WTC11 (cell line): ENCODE results near the gene CD247. TPM values are rescaled to one million over a fixed set of nuclear protein-coding genes. Genes with fewer than 3 reads are reported as not detected.

ENCODE experiments used
- ATAC-seq: fragments of 200-7000 bp; cut with Tn5 transposase; 2 replicates; pipeline ENCODE4 v1.10.0; 2021; ENCODE audit warnings: mild to moderate bottlenecking, moderate library complexity
- CTCF ChIA-PET: fragments of 300-600 bp; sonication (Branson Sonifier 250); formaldehyde crosslinking; loops from one replicate; lab custom pipeline; 2021; ENCODE audit warnings: antibody characterized with exemption; lab: Charles Lee
- POLR2A ChIA-PET: fragments of 350-600 bp; sonication (Branson Sonifier 250); formaldehyde crosslinking; loops from one replicate; lab custom pipeline; 2021; ENCODE audit warnings: antibody characterized with exemption; lab: Charles Lee
- DNase-seq: peaks from one replicate; pipeline ENCODE4 v3.0.0; 2021; ENCODE audit warnings: low spot score
- H3K27ac Mint-ChIP-seq: 2 replicates; pipeline ENCODE4 v1.8.0; 2021; ENCODE audit warnings: mixed read lengths
- H3K27me3 Mint-ChIP-seq: 2 replicates; pipeline ENCODE4 v1.8.0; 2021; ENCODE audit warnings: low read depth, mild to moderate bottlenecking, moderate library complexity, mixed read lengths
- H3K36me3 Mint-ChIP-seq: 2 replicates; pipeline ENCODE4 v1.8.0; 2021; ENCODE audit warnings: mixed read lengths
- H3K4me1 Mint-ChIP-seq: 2 replicates; pipeline ENCODE4 v1.8.0; 2022; ENCODE audit warnings: mixed read lengths
- H3K4me3 Mint-ChIP-seq: 2 replicates; pipeline ENCODE4 v1.8.0; 2021; ENCODE audit warnings: mild to moderate bottlenecking, moderate library complexity, mixed read lengths
- H3K9me3 Mint-ChIP-seq: 2 replicates; pipeline ENCODE4 v1.8.0; 2021; ENCODE audit warnings: mixed read lengths
- CBFB ChIP-seq: sonication (generic); formaldehyde crosslinking; IDR thresholded peaks from 2 replicates; pipeline ENCODE4 v1.8.1; 2022; ENCODE audit warnings: mild to moderate bottlenecking, low read depth, missing genetic modification reagents
- CREB1 ChIP-seq: sonication (generic); formaldehyde crosslinking; IDR thresholded peaks from 2 replicates; pipeline ENCODE4 v1.8.0; 2023; ENCODE audit warnings: mild to moderate bottlenecking, missing genetic modification reagents
- ELF4 ChIP-seq: sonication (generic); formaldehyde crosslinking; IDR thresholded peaks from 2 replicates; pipeline ENCODE4 v1.8.1; 2022; ENCODE audit warnings: low read depth, mild to moderate bottlenecking, moderate library complexity, missing genetic modification reagents
- ESRRA ChIP-seq: sonication (generic); formaldehyde crosslinking; IDR thresholded peaks from 2 replicates; pipeline ENCODE4 v1.8.1; 2022; ENCODE audit warnings: mild to moderate bottlenecking, missing genetic modification reagents, borderline replicate concordance
- TCF7 ChIP-seq: sonication (generic); formaldehyde crosslinking; IDR thresholded peaks from 2 replicates; pipeline ENCODE4 v1.8.0; 2022; ENCODE audit warnings: mild to moderate bottlenecking, low read depth, missing genetic modification reagents, moderate library complexity
- TP53 ChIP-seq: sonication (generic); formaldehyde crosslinking; IDR thresholded peaks from 2 replicates; pipeline ENCODE4 v1.8.1; 2023; ENCODE audit warnings: mild to moderate bottlenecking, missing genetic modification reagents
- ZNF121 ChIP-seq: sonication (generic); formaldehyde crosslinking; IDR thresholded peaks from 2 replicates; pipeline ENCODE4 v1.8.0; 2023; ENCODE audit warnings: missing genetic modification reagents
- ZNF263 ChIP-seq: sonication (generic); formaldehyde crosslinking; IDR thresholded peaks from 2 replicates; pipeline ENCODE4 v1.8.1; 2022; ENCODE audit warnings: low read depth, mild to moderate bottlenecking, moderate library complexity, missing genetic modification reagents
- total RNA-seq: library from RNA; stranded (reverse); gene quantifications from 3 replicates; pipeline ENCODE4 v1.2.3, GENCODE V29; 2021
- TF ChIP-seq, protein P1 (sequence below): sonication (generic); formaldehyde crosslinking; IDR thresholded peaks from 2 replicates; pipeline ENCODE4 v1.8.1; 2023; ENCODE audit warnings: mild to moderate bottlenecking, missing genetic modification reagents, moderate library complexity
- TF ChIP-seq, protein P2 (sequence below): fragments of 200-600 bp; IDR thresholded peaks from 2 replicates; pipeline ENCODE4 v1.8.0; 2022; ENCODE audit warnings: antibody characterized with exemption
- TF ChIP-seq, protein P3 (sequence below): sonication (generic); formaldehyde crosslinking; IDR thresholded peaks from 2 replicates; pipeline ENCODE4 v1.8.0; 2023; ENCODE audit warnings: mild to moderate bottlenecking, missing genetic modification reagents
- TF ChIP-seq, protein P4 (sequence below): sonication (generic); formaldehyde crosslinking; IDR thresholded peaks from 2 replicates; pipeline ENCODE4 v1.8.1; 2023; ENCODE audit warnings: mild to moderate bottlenecking, missing genetic modification reagents, moderate library complexity
- TF ChIP-seq, protein P5 (sequence below): sonication (generic); formaldehyde crosslinking; IDR thresholded peaks from 2 replicates; pipeline ENCODE4 v1.8.0; 2022; ENCODE audit warnings: mild to moderate bottlenecking, missing genetic modification reagents
- TF ChIP-seq, protein P6 (sequence below): fragments of 250-450 bp; sonication (Bioruptor Pico); IDR thresholded peaks from 2 replicates; pipeline ENCODE4 v1.8.0; 2021; ENCODE audit warnings: mild to moderate bottlenecking
- TF ChIP-seq, protein P7 (sequence below): sonication (generic); formaldehyde crosslinking; IDR thresholded peaks from 2 replicates; pipeline ENCODE4 v1.8.1; 2022; ENCODE audit warnings: mild to moderate bottlenecking, missing genetic modification reagents, moderate library complexity, borderline replicate concordance

CD247 gene
- total RNA-seq, 1 experiment from 2014 or later: 1.8 TPM

DNA sequence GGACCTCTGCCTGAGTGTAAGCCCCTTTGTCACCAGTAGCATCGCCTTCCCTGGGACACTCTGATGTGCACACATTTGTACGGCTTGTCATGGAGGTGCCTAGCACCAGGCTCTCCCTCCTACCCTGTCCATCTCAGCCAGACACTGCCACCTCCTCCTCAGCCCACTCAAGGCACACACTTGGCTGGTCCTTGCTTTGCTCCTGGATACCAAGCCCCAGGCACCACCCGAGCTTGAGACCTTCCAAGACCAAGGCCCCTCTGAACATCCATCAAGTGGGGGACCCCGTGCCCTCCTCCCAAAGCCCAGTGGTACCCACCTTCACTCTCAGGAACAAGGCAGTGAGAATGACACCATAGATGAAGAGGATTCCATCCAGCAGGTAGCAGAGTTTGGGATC lies 78.0 kb downstream of the CD247 start:
- peaks cover 16% of the 10 kb centered on the region for H3K4me1 Mint-ChIP-seq
- CTCF ChIA-PET: interaction anchor here (0.6 to 3.7 kb wide), 11 partner anchors 9 to 207 kb away, joined by 3 to 21 read pairs (median 4); no protein-coding TSS in a partner anchor
- H3K4me3 Mint-ChIP-seq: no peak overlapping the region; the same call in 1 of the 2 replicates

More for the DNA sequence above, 78.0 kb downstream of the CD247 start:
- H3K27ac Mint-ChIP-seq: no peak overlapping the region
- H3K36me3 Mint-ChIP-seq: no peaks in the 10 kb centered on the region
- no peak for ATAC-seq
- no peak for DNase-seq
- no peak for TF ChIP-seq TCF7 (CRISPR knock-in tag)
- TF ChIP-seq, protein P1, sequence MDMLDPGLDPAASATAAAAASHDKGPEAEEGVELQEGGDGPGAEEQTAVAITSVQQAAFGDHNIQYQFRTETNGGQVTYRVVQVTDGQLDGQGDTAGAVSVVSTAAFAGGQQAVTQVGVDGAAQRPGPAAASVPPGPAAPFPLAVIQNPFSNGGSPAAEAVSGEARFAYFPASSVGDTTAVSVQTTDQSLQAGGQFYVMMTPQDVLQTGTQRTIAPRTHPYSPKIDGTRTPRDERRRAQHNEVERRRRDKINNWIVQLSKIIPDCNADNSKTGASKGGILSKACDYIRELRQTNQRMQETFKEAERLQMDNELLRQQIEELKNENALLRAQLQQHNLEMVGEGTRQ (CRISPR knock-in tag): no peak
- TF ChIP-seq, protein P2, sequence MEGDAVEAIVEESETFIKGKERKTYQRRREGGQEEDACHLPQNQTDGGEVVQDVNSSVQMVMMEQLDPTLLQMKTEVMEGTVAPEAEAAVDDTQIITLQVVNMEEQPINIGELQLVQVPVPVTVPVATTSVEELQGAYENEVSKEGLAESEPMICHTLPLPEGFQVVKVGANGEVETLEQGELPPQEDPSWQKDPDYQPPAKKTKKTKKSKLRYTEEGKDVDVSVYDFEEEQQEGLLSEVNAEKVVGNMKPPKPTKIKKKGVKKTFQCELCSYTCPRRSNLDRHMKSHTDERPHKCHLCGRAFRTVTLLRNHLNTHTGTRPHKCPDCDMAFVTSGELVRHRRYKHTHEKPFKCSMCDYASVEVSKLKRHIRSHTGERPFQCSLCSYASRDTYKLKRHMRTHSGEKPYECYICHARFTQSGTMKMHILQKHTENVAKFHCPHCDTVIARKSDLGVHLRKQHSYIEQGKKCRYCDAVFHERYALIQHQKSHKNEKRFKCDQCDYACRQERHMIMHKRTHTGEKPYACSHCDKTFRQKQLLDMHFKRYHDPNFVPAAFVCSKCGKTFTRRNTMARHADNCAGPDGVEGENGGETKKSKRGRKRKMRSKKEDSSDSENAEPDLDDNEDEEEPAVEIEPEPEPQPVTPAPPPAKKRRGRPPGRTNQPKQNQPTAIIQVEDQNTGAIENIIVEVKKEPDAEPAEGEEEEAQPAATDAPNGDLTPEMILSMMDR: no peak
- TF ChIP-seq, protein P3, sequence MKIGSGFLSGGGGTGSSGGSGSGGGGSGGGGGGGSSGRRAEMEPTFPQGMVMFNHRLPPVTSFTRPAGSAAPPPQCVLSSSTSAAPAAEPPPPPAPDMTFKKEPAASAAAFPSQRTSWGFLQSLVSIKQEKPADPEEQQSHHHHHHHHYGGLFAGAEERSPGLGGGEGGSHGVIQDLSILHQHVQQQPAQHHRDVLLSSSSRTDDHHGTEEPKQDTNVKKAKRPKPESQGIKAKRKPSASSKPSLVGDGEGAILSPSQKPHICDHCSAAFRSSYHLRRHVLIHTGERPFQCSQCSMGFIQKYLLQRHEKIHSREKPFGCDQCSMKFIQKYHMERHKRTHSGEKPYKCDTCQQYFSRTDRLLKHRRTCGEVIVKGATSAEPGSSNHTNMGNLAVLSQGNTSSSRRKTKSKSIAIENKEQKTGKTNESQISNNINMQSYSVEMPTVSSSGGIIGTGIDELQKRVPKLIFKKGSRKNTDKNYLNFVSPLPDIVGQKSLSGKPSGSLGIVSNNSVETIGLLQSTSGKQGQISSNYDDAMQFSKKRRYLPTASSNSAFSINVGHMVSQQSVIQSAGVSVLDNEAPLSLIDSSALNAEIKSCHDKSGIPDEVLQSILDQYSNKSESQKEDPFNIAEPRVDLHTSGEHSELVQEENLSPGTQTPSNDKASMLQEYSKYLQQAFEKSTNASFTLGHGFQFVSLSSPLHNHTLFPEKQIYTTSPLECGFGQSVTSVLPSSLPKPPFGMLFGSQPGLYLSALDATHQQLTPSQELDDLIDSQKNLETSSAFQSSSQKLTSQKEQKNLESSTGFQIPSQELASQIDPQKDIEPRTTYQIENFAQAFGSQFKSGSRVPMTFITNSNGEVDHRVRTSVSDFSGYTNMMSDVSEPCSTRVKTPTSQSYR: no peak
- TF ChIP-seq, protein P4, sequence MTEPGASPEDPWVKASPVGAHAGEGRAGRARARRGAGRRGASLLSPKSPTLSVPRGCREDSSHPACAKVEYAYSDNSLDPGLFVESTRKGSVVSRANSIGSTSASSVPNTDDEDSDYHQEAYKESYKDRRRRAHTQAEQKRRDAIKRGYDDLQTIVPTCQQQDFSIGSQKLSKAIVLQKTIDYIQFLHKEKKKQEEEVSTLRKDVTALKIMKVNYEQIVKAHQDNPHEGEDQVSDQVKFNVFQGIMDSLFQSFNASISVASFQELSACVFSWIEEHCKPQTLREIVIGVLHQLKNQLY (CRISPR knock-in tag): no peak
- TF ChIP-seq ESRRA (CRISPR knock-in tag): no peak
- TF ChIP-seq, protein P5, sequence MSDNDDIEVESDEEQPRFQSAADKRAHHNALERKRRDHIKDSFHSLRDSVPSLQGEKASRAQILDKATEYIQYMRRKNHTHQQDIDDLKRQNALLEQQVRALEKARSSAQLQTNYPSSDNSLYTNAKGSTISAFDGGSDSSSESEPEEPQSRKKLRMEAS (CRISPR knock-in tag): no peak
- no peak for TF ChIP-seq ZNF121 (CRISPR knock-in tag)
- TF ChIP-seq CBFB (CRISPR knock-in tag): no peak
- TF ChIP-seq ZNF263 (CRISPR knock-in tag): no peak
- TF ChIP-seq, protein P6, sequence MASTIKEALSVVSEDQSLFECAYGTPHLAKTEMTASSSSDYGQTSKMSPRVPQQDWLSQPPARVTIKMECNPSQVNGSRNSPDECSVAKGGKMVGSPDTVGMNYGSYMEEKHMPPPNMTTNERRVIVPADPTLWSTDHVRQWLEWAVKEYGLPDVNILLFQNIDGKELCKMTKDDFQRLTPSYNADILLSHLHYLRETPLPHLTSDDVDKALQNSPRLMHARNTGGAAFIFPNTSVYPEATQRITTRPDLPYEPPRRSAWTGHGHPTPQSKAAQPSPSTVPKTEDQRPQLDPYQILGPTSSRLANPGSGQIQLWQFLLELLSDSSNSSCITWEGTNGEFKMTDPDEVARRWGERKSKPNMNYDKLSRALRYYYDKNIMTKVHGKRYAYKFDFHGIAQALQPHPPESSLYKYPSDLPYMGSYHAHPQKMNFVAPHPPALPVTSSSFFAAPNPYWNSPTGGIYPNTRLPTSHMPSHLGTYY: no peak
- TF ChIP-seq, protein P7, sequence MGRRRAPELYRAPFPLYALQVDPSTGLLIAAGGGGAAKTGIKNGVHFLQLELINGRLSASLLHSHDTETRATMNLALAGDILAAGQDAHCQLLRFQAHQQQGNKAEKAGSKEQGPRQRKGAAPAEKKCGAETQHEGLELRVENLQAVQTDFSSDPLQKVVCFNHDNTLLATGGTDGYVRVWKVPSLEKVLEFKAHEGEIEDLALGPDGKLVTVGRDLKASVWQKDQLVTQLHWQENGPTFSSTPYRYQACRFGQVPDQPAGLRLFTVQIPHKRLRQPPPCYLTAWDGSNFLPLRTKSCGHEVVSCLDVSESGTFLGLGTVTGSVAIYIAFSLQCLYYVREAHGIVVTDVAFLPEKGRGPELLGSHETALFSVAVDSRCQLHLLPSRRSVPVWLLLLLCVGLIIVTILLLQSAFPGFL (CRISPR knock-in tag): no peak
- TF ChIP-seq ELF4 (CRISPR knock-in tag): no peak
- TF ChIP-seq TP53 (CRISPR knock-in tag): no peak
- no peak for TF ChIP-seq CREB1 (CRISPR knock-in tag)
- peaks cover 45% of the 10 kb centered on the region for H3K27me3 Mint-ChIP-seq
- peaks cover 3% of the 10 kb centered on the region; the same call in 1 of the 2 replicates for H3K9me3 Mint-ChIP-seq
- POLR2A ChIA-PET: no interaction called here
